HG02642 (cell line): ENCODE measurements around the gene GPATCH11.

Experiments used
- ATAC-seq: cut with Tn5 transposase; IDR thresholded peaks from one replicate; pipeline ENCODE4 v1.9.1; 2021; ENCODE audit warnings: mild to moderate bottlenecking; ENCODE audit not compliant: unreplicated experiment, poor library complexity

The GPATCH11 gene

GRCh38 chr2:37083873-37084794 lies at the start of gene GPATCH11, which contains the start of gene HEATR5B:
Gene GPATCH11 (plus strand): TSS chr2:37084518. CDS start chr2:37088382, 3,864 bp downstream.
Gene HEATR5B (minus strand): TSS chr2:37084372. CDS start chr2:37083414, 958 bp downstream.
- peak; percentile 89 for ATAC-seq

GRCh38 chr2:37037771-37038170 lies 46.5 kb upstream of the GPATCH11 start:
- no peak for ATAC-seq

- ATAC-seq = no peak
Measured at GRCh38 chr2:37039580-37039979, 44.7 kb upstream of the GPATCH11 start.

GRCh38 chr2:37052600-37053332 lies 31.6 kb upstream of the GPATCH11 start:
- ATAC-seq = no peak

GRCh38 chr2:37059841-37060240 lies 24.5 kb upstream of the GPATCH11 start:
- ATAC-seq = no peak

- ATAC-seq = no peak
Measured at GRCh38 chr2:37060446-37060845, 23.9 kb upstream of the GPATCH11 start.

- no peak for ATAC-seq
Measured at GRCh38 chr2:37061013-37061711, 23.2 kb upstream of the GPATCH11 start.

GRCh38 chr2:37061776-37062175 lies 22.5 kb upstream of the GPATCH11 start:
- no peak for ATAC-seq

GRCh38 chr2:37068686-37069085 lies 15.6 kb upstream of the GPATCH11 start:
- ATAC-seq = no peak

- no peak for ATAC-seq
Measured at GRCh38 chr2:37070931-37071330, 13.4 kb upstream of the GPATCH11 start.

GRCh38 chr2:37080266-37080665 lies 4.1 kb upstream of the GPATCH11 start:
- no peak for ATAC-seq

- ATAC-seq = no peak
Measured at GRCh38 chr2:37080689-37081088, 3.6 kb upstream of the GPATCH11 start.

GRCh38 chr2:37084797-37085196 lies 479 bp downstream of the GPATCH11 start:
- ATAC-seq = no peak

- ATAC-seq = no peak
Measured at GRCh38 chr2:37085731-37086147, 1.4 kb downstream of the GPATCH11 start.

- ATAC-seq = peak; percentile 80
Measured at GRCh38 chr2:37090019-37090477, 5.7 kb downstream of the GPATCH11 start.

- ATAC-seq = peak; percentile 47
Measured at GRCh38 chr2:37091873-37092272, 7.6 kb downstream of the GPATCH11 start.

- ATAC-seq = no peak
Measured at GRCh38 chr2:37096568-37096967, 12.2 kb downstream of the GPATCH11 start.

GRCh38 chr2:37098416-37099118 lies 14.2 kb downstream of the GPATCH11 start:
- no peak for ATAC-seq

GRCh38 chr2:37100054-37100453 lies 15.7 kb downstream of the GPATCH11 start:
- no peak for ATAC-seq

GRCh38 chr2:37102588-37102987 lies 18.3 kb downstream of the GPATCH11 start:
- ATAC-seq = no peak
